Psoas muscle (tissue), 8 donors: Measurements from ENCODE around the gene SETBP1. TPM values are rescaled to one million over a fixed set of nuclear protein-coding genes. Genes with fewer than 3 reads are reported as not detected.

Experiments used
- ATAC-seq, 4 donors: fragments of 200-7000 bp; cut with Tn5 transposase; one replicate each; pipeline ENCODE4 v1.9.1; 2020; ENCODE audit warnings: moderate library complexity in 3 of 4, mild to moderate bottlenecking in 2 of 4
- DNase-seq, 2 donors: peaks; one replicate each; pipeline ENCODE4 v3.0.0-alpha.2; 2020
- H3K27ac ChIP-seq: fragments of 200-600 bp; one replicate; pipeline ENCODE4 v1.8.0; 2022
- H3K27me3 ChIP-seq, 3 donors: fragments of 200-600 bp in 1 of 3; one replicate each; pipeline versions ENCODE4 v1.6.1 to v1.8.0; 2013 to 2022; ENCODE audit warnings: low read length in 2 of 3, mild to moderate bottlenecking in 2 of 3, moderate library complexity in 1 of 3; ENCODE audit not compliant: insufficient read depth in 3 of 3
- H3K36me3 ChIP-seq, 2 donors: fragments of 200-600 bp in 1 of 2; one replicate each; pipeline versions ENCODE4 v1.6.1 to v1.8.0; 2013 to 2022; ENCODE audit warnings: low read depth in 1 of 2, mild to moderate bottlenecking in 1 of 2, moderate library complexity in 1 of 2; ENCODE audit not compliant: insufficient read depth in 1 of 2
- H3K4me1 ChIP-seq: fragments of 200-600 bp; one replicate; pipeline ENCODE4 v1.8.0; 2022
- H3K4me3 ChIP-seq: fragments of 200-600 bp; one replicate; pipeline ENCODE4 v1.8.0; 2022; ENCODE audit warnings: mild to moderate bottlenecking
- H3K9me3 ChIP-seq: fragments of 200-600 bp; one replicate; pipeline ENCODE4 v1.8.0; 2022
- WGBS, 3 donors: extraction: QIAGEN DNeasy Blood & Tissue Kit; methylation state at CpG; one replicate each; pipeline versions ENCODE4 v1.1.6 to v1.1.7; 2013; 5-methylcytosine and 5-hydroxymethylcytosine counted together
- intact Hi-C, 2 donors: fragments of 100-400 bp; cut with DNase I; formaldehyde crosslinking; loops; one replicate each; pipeline versions ENCODE4 v1.11.0 to v1.14.2; 2022
- polyA plus RNA-seq, 3 donors: library from polyadenylated mRNA; stranded (reverse); fragments of 200-250 nt; gene quantifications; one replicate each; pipeline ENCODE4 v1.2.3, GENCODE V29; 2013
- total RNA-seq, 4 donors: library from RNA; stranded (reverse); fragmentation: NEBNext Ultra II Directional in 2 of 4; extraction: Animal tissue kit (Norgen Biotek cat#: 25700) in 2 of 4; gene quantifications; one replicate each; pipeline versions ENCODE4 v1.2.1 to v1.2.4, GENCODE V29; 2021 to 2023
- TF ChIP-seq, protein P1 (sequence below): fragments of 200-600 bp; IDR thresholded peaks from one replicate; pipeline ENCODE4 v1.8.0; 2022; ENCODE audit warnings: antibody characterized with exemption
- donor health status: healthy with polysubstance abuse.
- donor health status: DM: no; HTN: no; CAD: no; lungs with moderate emphysema.
- donor health status: Bipolar disorder and iron deficiency.
- donor health status: healthy.
- donor health status: DM: yes; HTN: yes; CAD: no.
- donor health status: DM: no; HTN: no; CAD: no.
- donor health status: DM: no; HTN: no; CAD: no.
- donor health status: DM: yes; HTN: yes; CAD: no.

Gene SETBP1
- total and polyA plus RNA-seq, 7 donors = 0.61 to 21.0 (median 10.5) TPM

DNA sequence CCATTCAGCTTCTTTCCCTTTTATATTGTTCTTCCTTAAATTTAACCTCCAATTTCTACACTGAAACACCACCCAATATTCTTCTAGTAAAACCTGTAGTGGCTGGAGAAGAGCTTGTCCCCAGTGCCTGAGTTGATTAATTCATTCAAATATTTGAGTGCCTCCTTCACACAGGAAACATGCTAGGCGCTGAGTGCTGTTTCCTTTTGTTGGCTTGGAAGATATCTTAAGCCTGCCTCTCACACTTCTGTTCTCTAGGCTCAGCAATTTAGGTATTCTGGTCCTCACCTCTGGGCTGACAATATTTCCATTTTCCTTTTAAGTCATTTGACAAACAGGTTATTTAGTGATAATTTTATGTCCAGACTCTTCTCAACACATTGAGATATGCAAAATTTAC lies 185.4 kb downstream of the SETBP1 start:
- TF ChIP-seq, protein P1, sequence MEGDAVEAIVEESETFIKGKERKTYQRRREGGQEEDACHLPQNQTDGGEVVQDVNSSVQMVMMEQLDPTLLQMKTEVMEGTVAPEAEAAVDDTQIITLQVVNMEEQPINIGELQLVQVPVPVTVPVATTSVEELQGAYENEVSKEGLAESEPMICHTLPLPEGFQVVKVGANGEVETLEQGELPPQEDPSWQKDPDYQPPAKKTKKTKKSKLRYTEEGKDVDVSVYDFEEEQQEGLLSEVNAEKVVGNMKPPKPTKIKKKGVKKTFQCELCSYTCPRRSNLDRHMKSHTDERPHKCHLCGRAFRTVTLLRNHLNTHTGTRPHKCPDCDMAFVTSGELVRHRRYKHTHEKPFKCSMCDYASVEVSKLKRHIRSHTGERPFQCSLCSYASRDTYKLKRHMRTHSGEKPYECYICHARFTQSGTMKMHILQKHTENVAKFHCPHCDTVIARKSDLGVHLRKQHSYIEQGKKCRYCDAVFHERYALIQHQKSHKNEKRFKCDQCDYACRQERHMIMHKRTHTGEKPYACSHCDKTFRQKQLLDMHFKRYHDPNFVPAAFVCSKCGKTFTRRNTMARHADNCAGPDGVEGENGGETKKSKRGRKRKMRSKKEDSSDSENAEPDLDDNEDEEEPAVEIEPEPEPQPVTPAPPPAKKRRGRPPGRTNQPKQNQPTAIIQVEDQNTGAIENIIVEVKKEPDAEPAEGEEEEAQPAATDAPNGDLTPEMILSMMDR = no peak
- Histone ChIP-seq H3K9me3 (no peaks in the 10 kb centered on the region), H3K4me1 (peaks cover 17% of the 10 kb centered on the region), H3K36me3 (peaks cover 0 to 8% of the 10 kb centered on the region in 2 donors), H3K27ac (no peak overlapping the region), H3K27me3 (no peaks in the 10 kb centered on the region), H3K4me3 (no peak overlapping the region)
- WGBS, 3 donors = 80 to 84% (median 83%) methylated on average over 1 of the region's 1 CpG
- DNase-seq (no peak), ATAC-seq (no peak)
- intact Hi-C loops = no loop called here

DNA sequence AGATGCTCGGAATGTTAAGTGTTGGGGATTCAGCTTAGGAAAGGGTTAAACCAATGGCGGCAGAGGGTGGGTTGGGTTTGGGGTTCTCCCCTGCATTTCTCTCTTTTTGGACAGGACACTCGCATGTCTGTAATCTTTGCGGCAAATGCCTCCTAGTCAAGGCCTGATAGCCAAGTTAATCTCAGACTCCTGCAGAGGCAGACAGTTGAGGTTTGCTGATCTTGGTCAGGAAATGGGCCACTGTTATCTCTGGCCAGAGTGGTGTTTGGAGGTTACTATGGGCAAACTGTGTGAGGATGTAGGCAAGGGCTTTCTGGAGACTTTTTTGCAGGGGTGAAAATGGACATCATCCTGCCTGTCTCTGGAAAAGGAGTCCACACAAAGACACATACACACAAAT lies 188.8 kb downstream of the SETBP1 start:
- no peak for ATAC-seq
- TF ChIP-seq, protein P1 = no peak
- intact Hi-C loops = no loop called here
- H3K4me1 ChIP-seq = no peaks in the 10 kb centered on the region
- H3K27ac ChIP-seq = no peak overlapping the region
- 70 to 72% (median 71%) methylated on average over 4 of the region's 4 CpGs for WGBS, 3 donors
- H3K27me3 ChIP-seq = no peaks in the 10 kb centered on the region
- H3K36me3 ChIP-seq = peaks cover 0 to 13% of the 10 kb centered on the region in 2 donors
- H3K9me3 ChIP-seq = no peaks in the 10 kb centered on the region
- no peak for DNase-seq
- H3K4me3 ChIP-seq = no peak overlapping the region

DNA sequence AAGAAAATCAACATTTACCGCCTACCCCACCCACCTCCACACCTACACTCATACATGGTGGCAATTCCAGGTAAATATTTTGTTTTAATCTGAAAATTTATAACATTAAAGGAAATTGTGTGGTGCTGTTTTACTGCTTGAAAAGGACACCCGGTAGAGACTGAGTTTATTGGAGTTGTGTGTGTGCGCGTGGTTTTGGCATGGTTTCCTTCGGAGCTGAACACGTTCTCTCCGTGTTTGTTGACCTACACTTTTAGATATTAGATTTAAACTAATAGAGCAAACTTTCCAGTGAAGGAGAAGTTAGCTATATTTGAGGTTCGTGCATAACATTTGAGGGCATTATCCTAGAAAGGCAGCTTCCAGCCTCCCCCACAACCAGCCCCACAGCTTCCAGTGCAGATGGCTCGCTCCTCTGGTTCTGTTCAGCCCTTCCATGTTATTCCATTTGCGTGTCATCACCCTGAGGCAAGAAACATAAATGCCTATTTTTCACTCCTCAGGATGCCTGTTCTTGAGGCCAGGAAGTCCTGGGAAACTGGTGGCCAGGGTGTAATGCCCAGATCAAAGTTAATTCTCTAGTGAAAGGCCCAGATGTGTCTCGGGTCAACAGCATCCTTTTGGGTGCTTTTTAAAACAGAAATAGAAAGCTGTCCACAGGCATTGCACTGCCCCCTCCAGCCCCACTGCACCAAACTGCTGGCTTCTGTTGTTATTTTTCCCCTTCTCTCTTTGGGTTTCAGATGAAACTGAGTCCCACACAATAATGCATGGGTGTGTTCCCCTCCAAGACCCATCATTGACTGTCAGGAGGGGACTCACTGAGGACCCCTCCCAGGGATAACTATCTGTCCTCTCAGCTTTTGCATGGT lies 190.2 kb downstream of the SETBP1 start:
- DNase-seq (no peak), ATAC-seq (no peak)
- no peaks in the 10 kb centered on the region for H3K27me3 ChIP-seq
- H3K4me1 ChIP-seq = peaks cover 3% of the 10 kb centered on the region
- H3K27ac ChIP-seq = no peak overlapping the region
- TF ChIP-seq, protein P1 = no peak
- no peaks in the 10 kb centered on the region for H3K9me3 ChIP-seq
- 82 to 95% (median 90%) methylated on average over 11 of the region's 11 CpGs for WGBS, 3 donors
- intact Hi-C loops = no loop called here
- H3K4me3 ChIP-seq = no peak overlapping the region
- peaks cover 0 to 13% of the 10 kb centered on the region in 2 donors for H3K36me3 ChIP-seq

DNA sequence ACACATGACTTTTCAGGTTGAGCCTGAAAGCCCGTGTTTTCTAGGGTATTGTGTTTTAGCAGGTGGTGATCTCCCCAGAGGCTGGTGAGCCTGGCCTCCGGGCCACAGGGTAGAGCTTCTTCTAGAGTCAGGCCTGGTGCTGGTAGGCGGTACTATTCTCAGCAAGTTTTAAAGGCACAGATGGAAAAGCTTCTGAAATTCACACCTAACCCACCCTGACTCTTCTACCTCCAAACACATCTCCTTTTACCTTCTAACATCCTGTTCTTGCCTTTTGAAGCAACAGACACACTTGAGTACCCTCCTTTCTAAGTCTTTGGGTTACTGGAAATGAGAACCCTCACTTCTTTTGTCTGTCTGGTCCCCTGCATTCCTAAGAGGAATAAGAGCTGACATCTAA lies 191.1 kb downstream of the SETBP1 start:
- 53 to 79% (median 72%) methylated on average over 3 of the region's 3 CpGs for WGBS, 3 donors
- H3K4me1 ChIP-seq = peaks cover 6% of the 10 kb centered on the region
- no peaks in the 10 kb centered on the region for H3K27me3 ChIP-seq
- TF ChIP-seq, protein P1 = no peak
- peaks cover 0 to 13% of the 10 kb centered on the region in 2 donors for H3K36me3 ChIP-seq
- intact Hi-C loops = no loop called here
- no peaks in the 10 kb centered on the region for H3K9me3 ChIP-seq
- no peak for ATAC-seq
- H3K4me3 ChIP-seq = no peak overlapping the region
- DNase-seq = no peak
- no peak overlapping the region for H3K27ac ChIP-seq
